Neuronal stem cell (in vitro differentiated cells): Measurements from ENCODE around the gene GNG4.

Source experiments
- DNase-seq: peaks from one replicate; pipeline ENCODE4 v3.0.0-alpha.2; 2013; ENCODE audit warnings: low spot score
- H2AFZ ChIP-seq: one replicate; pipeline ENCODE4 v1.6.1; 2013; ENCODE audit warnings: mild to moderate bottlenecking, low read length, inconsistent platforms
- H2AK5ac ChIP-seq: 2 replicates; pipeline ENCODE4 v1.6.1; 2013; ENCODE audit warnings: low read depth, mild to moderate bottlenecking, inconsistent platforms, low read length, moderate library complexity, mixed read lengths
- H2BK120ac ChIP-seq: 2 replicates; pipeline ENCODE4 v1.6.1; 2013; ENCODE audit warnings: low read depth, mild to moderate bottlenecking, inconsistent platforms, low read length, moderate library complexity, mixed read lengths
- H2BK12ac ChIP-seq: one replicate; pipeline ENCODE4 v1.6.1; 2013; ENCODE audit warnings: low read length, inconsistent platforms
- H2BK15ac ChIP-seq: 2 replicates; pipeline ENCODE4 v1.6.1; 2013; ENCODE audit warnings: mild to moderate bottlenecking, low read length, inconsistent platforms, mixed read lengths
- H2BK5ac ChIP-seq: one replicate; pipeline ENCODE4 v1.6.1; 2013; ENCODE audit warnings: inconsistent platforms, mild to moderate bottlenecking, low read length, moderate library complexity
- H3K14ac ChIP-seq: one replicate; pipeline ENCODE4 v1.6.1; 2013; ENCODE audit warnings: low read length, inconsistent platforms
- H3K18ac ChIP-seq: 2 replicates; pipeline ENCODE4 v1.6.1; 2013; ENCODE audit warnings: low read length, inconsistent platforms
- H3K23ac ChIP-seq: 2 replicates; pipeline ENCODE4 v1.6.1; 2013; ENCODE audit warnings: low read depth, mild to moderate bottlenecking, mixed read lengths, low read length, inconsistent platforms; ENCODE audit not compliant: poor library complexity
- H3K27ac ChIP-seq: replicated peaks from 3 replicates; pipeline ENCODE4 v1.5.1; 2013; ENCODE audit warnings: low read length, inconsistent platforms
- H3K27me3 ChIP-seq, 3 experiments: 2 replicates each; pipeline ENCODE4 v1.6.1; 2013; ENCODE audit warnings: low read length in 3 of 3, mild to moderate bottlenecking in 2 of 3, inconsistent platforms in 1 of 3, low read depth in 1 of 3, mixed read lengths in 1 of 3, moderate library complexity in 1 of 3; ENCODE audit not compliant: control insufficient read depth in 3 of 3, insufficient read depth in 3 of 3
- H3K36me3 ChIP-seq, 2 donors: replicated peaks in 1 of 2; 2 replicates each; pipeline ENCODE4 v1.6.1; 2013; ENCODE audit warnings: low read length in 2 of 2; ENCODE audit not compliant: control insufficient read depth in 2 of 2, insufficient read depth in 2 of 2
- H3K4ac ChIP-seq: 2 replicates; pipeline ENCODE4 v1.6.1; 2013; ENCODE audit warnings: inconsistent platforms, mild to moderate bottlenecking, low read length, moderate library complexity
- H3K4me1 ChIP-seq, 2 donors: 1 replicate in 1 of 2; 2 replicates in 1 of 2; pipeline ENCODE4 v1.6.1; 2013; ENCODE audit warnings: low read length in 2 of 2, low read depth in 1 of 2; ENCODE audit not compliant: control insufficient read depth in 2 of 2, insufficient read depth in 1 of 2
- H3K4me2 ChIP-seq: one replicate; pipeline ENCODE4 v1.6.1; 2013; ENCODE audit warnings: mild to moderate bottlenecking, low read length, inconsistent platforms; ENCODE audit not compliant: insufficient read depth, poor library complexity, severe bottlenecking
- H3K4me3 ChIP-seq, 2 donors: 2 replicates each; pipeline ENCODE4 v1.5.1; 2013; ENCODE audit warnings: low read length in 2 of 2, mild to moderate bottlenecking in 2 of 2, inconsistent platforms in 1 of 2, moderate library complexity in 1 of 2
- H3K79me1 ChIP-seq: one replicate; pipeline ENCODE4 v1.6.1; 2013; ENCODE audit warnings: low read depth, mild to moderate bottlenecking, inconsistent platforms, low read length, moderate library complexity
- H3K9ac ChIP-seq: one replicate; pipeline ENCODE4 v1.6.1; 2013; ENCODE audit warnings: mild to moderate bottlenecking, low read depth, low read length, inconsistent platforms; ENCODE audit not compliant: poor library complexity
- H3K9me3 ChIP-seq, 2 donors: replicated peaks in 1 of 2; 2 replicates each; pipeline versions ENCODE3 to v1.6.1; 2013; ENCODE audit warnings: low read length in 2 of 2, mild to moderate bottlenecking in 2 of 2, inconsistent platforms in 1 of 2, low read depth in 1 of 2, mixed read lengths in 1 of 2, moderate library complexity in 1 of 2; ENCODE audit not compliant: control insufficient read depth in 2 of 2, insufficient read depth in 1 of 2
- H4K8ac ChIP-seq: one replicate; pipeline ENCODE4 v1.6.1; 2013; ENCODE audit warnings: low read depth, mild to moderate bottlenecking, inconsistent platforms, low read length, moderate library complexity
- H4K91ac ChIP-seq: one replicate; pipeline ENCODE4 v1.6.1; 2013; ENCODE audit warnings: low read length, low read depth, mild to moderate bottlenecking, inconsistent platforms; ENCODE audit not compliant: poor library complexity
- WGBS, 2 donors: extraction: QIAGEN DNeasy Blood & Tissue Kit; methylation state at CpG; one replicate each; pipeline ENCODE4 v1.1.7; 2013; ENCODE audit warnings: missing lambda C conversion rate in 2 of 2, mixed read lengths in 1 of 2; ENCODE audit not compliant: insufficient read length in 2 of 2, insufficient replicate concordance in 1 of 2; ENCODE audit errors: extremely low coverage in 2 of 2; 5-methylcytosine and 5-hydroxymethylcytosine counted together

Gene GNG4

DNA sequence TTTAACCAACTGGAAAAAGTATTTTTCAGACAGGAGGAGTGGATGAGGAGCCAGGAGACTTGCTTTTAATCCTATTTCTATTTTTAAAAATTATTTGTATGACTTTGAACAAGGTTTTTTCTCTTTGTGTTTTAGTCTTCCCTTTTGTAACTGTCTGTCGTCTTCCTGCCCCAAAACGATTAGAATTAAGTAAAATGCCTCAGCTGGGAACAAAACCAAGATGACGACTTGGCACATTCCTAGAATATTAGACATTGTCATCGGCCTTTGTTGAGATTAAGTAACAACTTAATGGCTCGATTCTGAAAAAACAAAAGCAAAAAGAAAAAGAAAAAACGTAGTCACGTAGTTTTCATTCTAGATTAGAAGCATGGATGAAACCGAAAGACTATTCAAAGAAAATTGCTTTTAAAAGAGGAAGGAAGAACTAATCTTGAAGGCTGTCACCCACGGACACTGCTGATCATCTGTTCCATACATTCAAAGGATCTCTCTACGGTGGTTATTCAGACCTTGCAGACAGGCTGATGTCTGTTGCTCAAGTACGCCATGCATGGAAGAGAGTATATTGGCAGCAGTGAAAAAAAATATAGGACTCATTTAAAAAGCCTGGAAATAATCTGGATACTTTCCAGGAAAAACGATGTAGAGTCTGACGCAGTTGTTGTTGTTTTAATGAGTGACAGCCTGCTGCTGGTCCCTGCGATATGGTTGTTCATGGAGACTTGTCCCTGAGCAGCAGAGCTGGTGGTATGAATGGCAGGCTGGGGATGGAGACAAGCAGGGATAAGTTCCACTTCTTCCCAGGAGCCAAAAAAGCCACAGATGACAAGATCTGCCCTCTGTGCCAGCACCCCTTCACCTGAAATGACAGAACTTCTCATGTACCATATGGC, 16.8 kb downstream of the GNG4 start:
- Histone ChIP-seq H4K91ac (no peak overlapping the region), H4K8ac (no peak overlapping the region), H2BK120ac (no peak overlapping the region), H3K4ac (no peak overlapping the region), H3K79me1 (no peaks in the 10 kb centered on the region), H3K27me3 (no peaks in the 10 kb centered on the region), H2BK5ac (no peak overlapping the region), H2BK15ac (no peak overlapping the region), H3K4me3 (no peak overlapping the region), H3K14ac (no peak overlapping the region), H2AK5ac (no peak overlapping the region), H3K23ac (peak overlapping the region; percentile 25), H3K36me3 (peaks cover 0 to 2% of the 10 kb centered on the region in 2 donors), H3K4me1 (peaks cover 7 to 12% of the 10 kb centered on the region in 2 donors), H3K18ac (peak overlapping the region; percentile 49), H2AFZ (no peak overlapping the region), H3K9me3 (no peaks in the 10 kb centered on the region), H2BK12ac (no peak overlapping the region), H3K27ac (peak overlapping the region; percentile 42), H3K4me2 (no peak overlapping the region), H3K9ac (no peak overlapping the region)
- no peak for DNase-seq
- no CpG with 5 or more reads among the region's 14 CpGs for WGBS, 2 donors

DNA sequence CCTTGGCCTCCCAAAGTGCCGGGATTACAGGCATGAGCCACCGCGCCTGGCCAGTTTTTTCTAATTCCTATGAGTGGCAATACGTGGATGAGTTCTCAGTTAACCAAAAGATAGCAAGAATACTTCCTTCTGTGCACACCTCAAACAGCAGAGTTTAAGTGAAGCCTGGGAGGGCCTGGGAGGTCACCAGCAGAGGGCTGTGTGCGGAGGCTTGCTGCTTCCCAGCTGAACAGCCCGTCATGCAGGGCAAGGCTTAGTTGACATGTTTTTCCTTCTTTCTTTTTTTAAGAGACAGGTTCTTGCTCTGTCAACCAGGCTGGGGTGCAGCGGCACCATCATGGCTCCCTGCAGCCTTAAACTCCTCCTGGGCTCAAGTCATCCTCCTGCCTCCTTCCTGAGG, 17.8 kb downstream of the GNG4 start:
- H4K8ac ChIP-seq, result no peak overlapping the region
- DNase-seq, result no peak
- no peak overlapping the region for H2AFZ ChIP-seq
- no peaks in the 10 kb centered on the region for H3K27me3 ChIP-seq
- no peak overlapping the region for H3K4me3 ChIP-seq
- no peak overlapping the region for H3K14ac ChIP-seq
- H3K18ac ChIP-seq, result peak overlapping the region; percentile 62
- no peaks in the 10 kb centered on the region for H3K79me1 ChIP-seq
- no peak overlapping the region for H3K23ac ChIP-seq
- H3K27ac ChIP-seq, result peak overlapping the region; percentile 50
- no peak overlapping the region for H3K4ac ChIP-seq
- H4K91ac ChIP-seq, result no peak overlapping the region
- H2AK5ac ChIP-seq, result no peak overlapping the region
- no peaks in the 10 kb centered on the region for H3K36me3 ChIP-seq
- H2BK5ac ChIP-seq, result no peak overlapping the region
- no peak overlapping the region for H3K4me2 ChIP-seq
- H3K9ac ChIP-seq, result no peak overlapping the region
- H2BK12ac ChIP-seq, result no peak overlapping the region
- H3K4me1 ChIP-seq, result peaks cover 7 to 12% of the 10 kb centered on the region in 2 donors
- no peaks in the 10 kb centered on the region for H3K9me3 ChIP-seq
- H2BK120ac ChIP-seq, result no peak overlapping the region
- H2BK15ac ChIP-seq, result no peak overlapping the region
- WGBS, 2 donors, result no CpG with 5 or more reads among the region's 7 CpGs

DNA sequence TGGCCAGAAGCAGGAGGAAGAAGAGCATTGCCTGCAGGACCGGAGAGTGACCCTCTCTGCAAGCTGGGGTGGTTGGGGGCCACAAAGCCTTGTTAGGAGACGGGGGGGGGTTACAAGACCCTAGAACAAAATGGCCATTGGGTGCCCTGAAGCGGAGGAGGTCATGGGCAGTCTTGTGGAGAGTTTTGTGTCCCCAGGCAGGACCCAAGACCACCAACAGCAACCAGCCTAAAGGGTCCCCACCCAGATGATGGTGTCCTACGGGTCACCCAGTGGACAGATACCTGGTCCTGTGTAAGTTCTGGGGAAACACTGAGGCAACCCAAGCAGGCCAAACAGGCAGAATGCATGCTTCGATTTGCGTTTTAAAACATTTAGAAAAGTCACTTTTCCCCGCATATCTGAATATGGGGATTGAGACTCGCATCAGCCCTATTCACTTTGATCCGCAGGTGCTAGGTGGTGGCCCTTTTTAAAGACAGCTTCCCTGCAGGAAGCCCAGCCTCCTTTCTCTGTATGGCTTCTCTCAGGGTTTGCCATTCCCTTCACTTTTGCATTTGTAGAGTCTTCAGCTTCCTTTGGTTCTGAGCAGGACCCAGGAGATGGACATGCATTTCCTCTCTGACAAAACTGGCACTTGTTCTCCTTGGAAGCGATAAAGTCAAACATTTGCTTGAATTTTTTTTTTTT, 21.1 kb downstream of the GNG4 start:
- Histone ChIP-seq H3K18ac (no peak overlapping the region), H4K8ac (no peak overlapping the region), H2BK12ac (no peak overlapping the region), H3K27ac (no peak overlapping the region), H3K4ac (no peak overlapping the region), H3K27me3 (no peaks in the 10 kb centered on the region), H3K14ac (no peak overlapping the region), H4K91ac (no peak overlapping the region), H3K4me1 (peaks cover 7 to 15% of the 10 kb centered on the region in 2 donors), H2BK15ac (no peak overlapping the region), H3K36me3 (no peaks in the 10 kb centered on the region), H3K4me3 (no peak overlapping the region), H3K4me2 (no peak overlapping the region), H3K23ac (no peak overlapping the region), H3K79me1 (no peaks in the 10 kb centered on the region), H3K9me3 (no peaks in the 10 kb centered on the region), H3K9ac (no peak overlapping the region), H2BK5ac (no peak overlapping the region), H2AK5ac (no peak overlapping the region), H2BK120ac (no peak overlapping the region), H2AFZ (no peak overlapping the region)
- DNase-seq, result no peak
- no CpG with 5 or more reads among the region's 10 CpGs for WGBS, 2 donors

DNA sequence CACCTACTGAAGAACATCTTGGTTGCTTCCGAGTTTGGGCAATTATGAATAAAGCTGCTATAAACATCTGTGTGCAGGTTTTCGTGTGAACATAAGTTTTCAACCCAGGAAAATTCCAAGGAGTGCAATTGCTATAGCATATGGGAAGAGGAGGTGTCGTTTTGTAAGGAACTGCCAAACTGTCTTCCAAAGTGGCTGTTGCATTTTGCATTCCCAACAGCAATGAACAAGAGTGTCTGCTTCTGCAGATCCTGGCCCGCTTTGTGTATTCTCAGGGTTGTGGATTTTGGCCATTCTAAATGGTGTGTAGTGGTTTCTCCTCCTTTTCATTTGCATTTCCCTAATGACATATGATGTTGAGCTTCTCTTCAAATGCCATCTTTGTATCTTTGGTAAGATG, 23.8 kb downstream of the GNG4 start:
- H4K8ac ChIP-seq, result no peak overlapping the region
- no peak for DNase-seq
- no peak overlapping the region for H3K18ac ChIP-seq
- H2AFZ ChIP-seq, result no peak overlapping the region
- H2BK12ac ChIP-seq, result no peak overlapping the region
- peaks cover 0 to 6% of the 10 kb centered on the region in 2 donors for H3K4me1 ChIP-seq
- H3K9me3 ChIP-seq, result no peaks in the 10 kb centered on the region
- no peaks in the 10 kb centered on the region for H3K36me3 ChIP-seq
- no peak overlapping the region for H3K23ac ChIP-seq
- no peak overlapping the region for H2BK120ac ChIP-seq
- no peak overlapping the region for H3K4ac ChIP-seq
- no peak overlapping the region for H2AK5ac ChIP-seq
- H3K4me3 ChIP-seq, result no peak overlapping the region
- no peak overlapping the region for H3K14ac ChIP-seq
- no peak overlapping the region for H3K27ac ChIP-seq
- H2BK5ac ChIP-seq, result no peak overlapping the region
- no peak overlapping the region for H3K4me2 ChIP-seq
- H3K9ac ChIP-seq, result no peak overlapping the region
- H3K79me1 ChIP-seq, result no peaks in the 10 kb centered on the region
- H2BK15ac ChIP-seq, result no peak overlapping the region
- no peak overlapping the region for H4K91ac ChIP-seq
- no CpG with 5 or more reads among the region's 4 CpGs for WGBS, 2 donors
- no peaks in the 10 kb centered on the region for H3K27me3 ChIP-seq
